NCI-H1092 treated with DMSO at 0.1 percent for 48 hours (cell line): ENCODE measurements around the gene RAB21.

Experiments
- DNase-seq: peaks from one replicate; lab custom pipeline; 2025; lab: John Stamatoyannopoulos, UW

Gene RAB21

GRCh38 chr12:71754461-71755145, at the start of gene RAB21:
Gene RAB21 (plus strand): TSS chr12:71754863. CDS start chr12:71755130, 267 bp downstream.
- DNase-seq: peak; percentile 87

- DNase-seq: no peak
Measured at GRCh38 chr12:71704920-71705319, 49.7 kb upstream of the RAB21 start.

GRCh38 chr12:71708658-71709057, 46.0 kb upstream of the RAB21 start:
- DNase-seq: no peak

GRCh38 chr12:71710276-71711125, 44.2 kb upstream of the RAB21 start:
- DNase-seq: no peak

- DNase-seq: no peak
Measured at GRCh38 chr12:71718611-71719010, 36.1 kb upstream of the RAB21 start.

- no peak for DNase-seq
Measured at GRCh38 chr12:71719647-71720370, 34.9 kb upstream of the RAB21 start.

GRCh38 chr12:71721783-71722505, 32.7 kb upstream of the RAB21 start:
- DNase-seq: no peak

- no peak for DNase-seq
Measured at GRCh38 chr12:71725011-71725410, 29.7 kb upstream of the RAB21 start.

- no peak for DNase-seq
Measured at GRCh38 chr12:71726548-71726947, 28.1 kb upstream of the RAB21 start.

GRCh38 chr12:71727958-71728357, 26.7 kb upstream of the RAB21 start:
- no peak for DNase-seq

- DNase-seq: no peak
Measured at GRCh38 chr12:71730936-71731335, 23.7 kb upstream of the RAB21 start.

GRCh38 chr12:71731439-71732356, 23.0 kb upstream of the RAB21 start:
- DNase-seq: no peak

GRCh38 chr12:71732357-71732712, 22.3 kb upstream of the RAB21 start:
- DNase-seq: no peak

- no peak for DNase-seq
Measured at GRCh38 chr12:71737197-71737596, 17.5 kb upstream of the RAB21 start.

- no peak for DNase-seq
Measured at GRCh38 chr12:71742998-71743397, 11.7 kb upstream of the RAB21 start.

- no peak for DNase-seq
Measured at GRCh38 chr12:71744522-71745300, 10.0 kb upstream of the RAB21 start.

- peak; percentile 45 for DNase-seq
Measured at GRCh38 chr12:71746974-71747611, 7.6 kb upstream of the RAB21 start.

- no peak for DNase-seq
Measured at GRCh38 chr12:71748081-71748850, 6.4 kb upstream of the RAB21 start.

GRCh38 chr12:71749666-71750065, 5.0 kb upstream of the RAB21 start:
- DNase-seq: no peak
